LNCaP clone FGC (cell line): ENCODE measurements around the gene IQGAP1.

ENCODE experiments used
- DNase-seq: peaks from one replicate; pipeline ENCODE4 v3.0.0-alpha.2; 2011; ENCODE audit warnings: low read depth
- H3K4me3 ChIP-seq: 2 replicates; pipeline ENCODE4 v1.5.1; 2011; ENCODE audit warnings: mild to moderate bottlenecking, low read depth, low read length, control low read depth
- CTCF ChIP-seq: IDR thresholded peaks from 2 replicates; pipeline ENCODE4 v1.5.1; 2012; ENCODE audit warnings: mild to moderate bottlenecking; ENCODE audit not compliant: control insufficient read depth, insufficient read depth; ENCODE audit errors: extremely low read depth

IQGAP1 gene

GRCh38 chr15:90465140-90465929, 77.3 kb downstream of the IQGAP1 start:
- no peak for TF ChIP-seq CTCF
- H3K4me3 ChIP-seq: no peak overlapping the region
- peak; percentile 93 for DNase-seq

DNA sequence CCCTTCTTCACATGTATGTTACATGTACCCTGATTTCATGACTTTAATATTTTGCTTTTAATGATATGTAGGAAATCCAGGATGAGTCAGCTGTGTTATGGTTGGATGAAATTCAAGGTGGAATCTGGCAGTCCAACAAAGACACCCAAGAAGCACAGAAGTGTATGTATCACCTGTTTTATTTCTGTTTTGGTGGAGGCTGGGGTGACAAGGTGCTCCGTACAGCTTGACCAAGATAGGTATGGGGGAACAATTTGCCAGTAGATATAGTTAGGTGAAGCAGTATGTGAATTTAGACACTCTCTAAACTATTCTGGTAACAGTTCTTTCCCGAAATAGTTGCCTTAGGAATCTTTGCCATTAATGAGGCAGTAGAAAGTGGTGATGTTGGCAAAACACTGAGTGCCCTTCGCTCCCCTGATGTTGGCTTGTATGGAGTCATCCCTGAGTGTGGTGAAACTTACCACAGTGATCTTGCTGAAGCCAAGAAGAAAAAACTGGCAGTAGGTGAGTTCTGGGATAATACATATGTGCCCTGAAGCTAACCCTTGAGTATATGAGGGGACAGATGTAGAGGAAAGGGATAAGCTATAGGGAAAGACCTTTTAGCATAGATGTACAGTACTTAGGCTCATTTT, 78.0 kb downstream of the IQGAP1 start:
- DNase-seq: no peak
- TF ChIP-seq CTCF: no peak
- no peak overlapping the region for H3K4me3 ChIP-seq

DNA sequence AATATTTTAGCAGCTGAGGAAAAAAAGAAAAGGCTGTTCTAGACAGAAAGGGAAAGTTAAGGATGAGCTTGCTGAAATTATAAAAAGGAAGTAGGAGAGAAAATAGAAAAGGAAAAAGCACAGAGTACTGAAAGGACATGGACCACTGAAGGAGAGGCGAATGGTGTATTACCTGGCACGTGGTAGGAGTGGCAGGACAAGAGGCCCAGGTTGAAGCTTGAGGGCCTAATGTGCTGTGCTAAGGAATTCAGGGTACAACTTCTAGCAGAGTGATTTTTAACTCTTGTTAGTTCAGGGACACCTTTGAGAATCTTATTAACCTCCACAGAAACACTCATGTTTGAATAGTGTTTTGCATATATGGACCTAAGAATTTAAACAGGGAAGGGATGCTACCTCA, 81.7 kb downstream of the IQGAP1 start:
- no peak for TF ChIP-seq CTCF
- DNase-seq: no peak
- no peak overlapping the region for H3K4me3 ChIP-seq

- DNase-seq: no peak
- H3K4me3 ChIP-seq: no peak overlapping the region
- TF ChIP-seq CTCF: no peak
These were observed 82.4 kb downstream of the IQGAP1 start for GRCh38 chr15:90470453-90470852.

GRCh38 chr15:90471126-90471525, 83.1 kb downstream of the IQGAP1 start:
- no peak for DNase-seq
- no peak for TF ChIP-seq CTCF
- no peak overlapping the region for H3K4me3 ChIP-seq

DNA sequence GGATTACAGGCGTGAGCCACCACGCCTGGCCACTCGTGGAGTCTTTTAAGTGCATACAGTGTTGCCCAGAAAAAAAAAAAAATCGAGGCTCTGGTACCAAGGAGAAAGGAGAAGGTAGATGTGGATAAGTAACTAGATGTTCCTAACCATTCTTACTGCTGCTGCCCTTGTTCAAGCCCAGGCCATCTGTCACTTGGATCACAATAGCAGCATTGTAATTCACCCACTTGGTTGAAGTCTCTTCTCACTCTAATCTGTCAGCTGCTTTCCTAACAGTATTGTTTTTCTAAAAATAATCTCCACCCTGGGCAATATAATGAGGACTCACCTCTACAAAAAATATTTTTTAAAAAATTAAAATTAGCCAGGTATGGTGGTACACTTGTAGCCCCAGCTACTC, 83.7 kb downstream of the IQGAP1 start:
- no peak overlapping the region for H3K4me3 ChIP-seq
- no peak for TF ChIP-seq CTCF
- DNase-seq: no peak
